Kidney epithelial cell (primary cell): ENCODE results near the gene SBK3. TPM values are rescaled to one million over a fixed set of nuclear protein-coding genes. Genes with fewer than 3 reads are reported as not detected.
A peak's percentile ranks its signal among the peaks of the same experiment; 100 is the strongest.
"Not testable (repeated sequence)": the region's sequence is repeated elsewhere in the genome, so short reads cannot be mapped to it uniquely, and the experiment has no call there.

Experiments used
- DNase-seq: peaks from one replicate; pipeline ENCODE4 v3.0.0-alpha.2; 2010; ENCODE audit warnings: low read depth
- H3K27me3 ChIP-seq: 2 replicates; pipeline ENCODE4 v1.6.0; 2011; ENCODE audit warnings: low read length; ENCODE audit not compliant: control insufficient read depth, insufficient read depth
- H3K36me3 ChIP-seq: 2 replicates; pipeline ENCODE4 v1.5.1; 2011; ENCODE audit warnings: low read length; ENCODE audit not compliant: control insufficient read depth, insufficient read depth
- H3K4me3 ChIP-seq: 2 replicates; pipeline ENCODE4 v1.5.1; 2011; ENCODE audit warnings: low read depth, mild to moderate bottlenecking, control low read depth, low read length
- CTCF ChIP-seq: IDR thresholded peaks from 2 replicates; pipeline ENCODE4 v1.5.1; 2011; ENCODE audit warnings: mild to moderate bottlenecking, moderate library complexity, low read length, control low read depth, inconsistent platforms; ENCODE audit not compliant: insufficient read depth, poor library complexity, severe bottlenecking
- total RNA-seq: library from RNA; depleted of rRNA; stranded (reverse); fragments of >200 nt; gene quantifications from 2 replicates; pipeline ENCODE4 v1.2.3, GENCODE V29; 2015

SBK3 gene
- total RNA-seq, 1 donor from 2014 or later, result 0.33 TPM

DNA sequence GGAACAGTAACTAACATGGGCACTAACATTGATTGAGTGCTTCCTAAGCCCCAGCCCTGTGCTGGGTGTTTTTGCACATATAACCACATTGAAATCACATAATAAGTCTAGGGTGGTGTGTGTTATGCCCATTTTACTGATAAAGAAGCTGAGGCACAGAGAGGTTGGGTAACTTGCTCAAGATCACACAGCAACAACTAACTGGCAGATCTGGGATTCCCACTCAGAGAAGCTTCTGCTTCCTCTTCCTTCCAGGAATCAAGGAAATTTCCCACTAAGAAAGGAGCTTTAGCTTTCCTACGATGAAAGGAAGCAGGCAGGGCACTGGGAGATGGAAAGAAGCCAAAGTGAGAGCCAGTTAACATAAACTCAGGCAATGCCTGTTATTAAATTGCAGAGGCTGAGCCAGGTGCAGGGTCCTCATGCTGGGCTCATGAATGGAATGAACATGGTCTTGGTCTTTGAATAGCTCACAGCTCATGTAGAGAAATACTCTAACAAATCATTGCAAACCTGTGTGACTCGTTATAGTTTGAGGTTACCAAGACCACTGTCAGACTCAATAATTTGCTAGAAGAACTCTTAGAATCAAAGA, 47.0 kb downstream of the SBK3 start:
- Histone ChIP-seq H3K27me3 (no peaks in the 10 kb centered on the region), H3K36me3 (peaks cover 2% of the 10 kb centered on the region), H3K4me3 (no peak overlapping the region)
- DNase-seq, result no peak
- TF ChIP-seq CTCF, result no peak

DNA sequence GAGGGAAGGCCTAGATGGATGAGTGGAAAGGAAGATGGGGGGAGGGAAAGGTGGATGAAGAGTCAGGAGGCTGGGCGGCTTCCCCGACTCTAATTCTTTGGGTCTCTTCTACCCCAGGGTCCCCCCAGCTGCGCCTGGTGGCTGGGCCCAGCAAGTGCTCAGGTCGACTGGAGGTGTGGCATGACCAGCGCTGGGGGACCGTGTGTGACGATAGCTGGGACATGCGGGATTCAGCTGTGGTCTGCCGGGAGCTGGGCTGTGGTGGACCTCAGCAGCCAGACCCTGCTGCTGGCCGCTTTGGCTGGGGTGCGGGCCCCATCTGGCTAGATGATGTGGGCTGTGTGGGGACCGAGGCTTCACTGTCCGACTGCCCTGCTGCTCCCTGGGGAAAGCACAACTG, 47.6 kb downstream of the SBK3 start:
- Histone ChIP-seq H3K4me3 (no peak overlapping the region), H3K36me3 (peaks cover 2% of the 10 kb centered on the region), H3K27me3 (no peaks in the 10 kb centered on the region)
- no peak for TF ChIP-seq CTCF
- no peak for DNase-seq

DNA sequence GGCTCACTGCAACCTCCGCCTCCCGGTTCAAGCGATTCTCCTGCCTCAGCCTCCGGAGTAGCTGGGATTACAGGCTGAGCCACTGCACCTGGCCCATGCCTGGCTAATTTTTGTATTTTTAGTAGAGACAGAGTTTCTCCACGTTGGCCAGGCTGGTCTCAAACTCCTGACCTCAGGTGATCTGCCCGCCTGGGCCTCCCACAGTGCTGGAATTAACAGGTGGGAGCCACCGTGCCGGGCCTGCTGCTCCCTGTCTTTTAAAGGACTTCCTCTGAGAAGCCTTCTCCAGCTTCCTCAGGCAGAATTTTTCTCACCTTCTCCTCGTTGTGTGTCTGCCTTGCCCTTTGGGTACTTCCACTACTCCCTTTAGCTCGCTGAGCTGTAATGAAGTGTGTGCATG, 48.5 kb downstream of the SBK3 start:
- H3K4me3 ChIP-seq, H3K27me3 ChIP-seq, DNase-seq, H3K36me3 ChIP-seq: not testable (repeated sequence)

DNA sequence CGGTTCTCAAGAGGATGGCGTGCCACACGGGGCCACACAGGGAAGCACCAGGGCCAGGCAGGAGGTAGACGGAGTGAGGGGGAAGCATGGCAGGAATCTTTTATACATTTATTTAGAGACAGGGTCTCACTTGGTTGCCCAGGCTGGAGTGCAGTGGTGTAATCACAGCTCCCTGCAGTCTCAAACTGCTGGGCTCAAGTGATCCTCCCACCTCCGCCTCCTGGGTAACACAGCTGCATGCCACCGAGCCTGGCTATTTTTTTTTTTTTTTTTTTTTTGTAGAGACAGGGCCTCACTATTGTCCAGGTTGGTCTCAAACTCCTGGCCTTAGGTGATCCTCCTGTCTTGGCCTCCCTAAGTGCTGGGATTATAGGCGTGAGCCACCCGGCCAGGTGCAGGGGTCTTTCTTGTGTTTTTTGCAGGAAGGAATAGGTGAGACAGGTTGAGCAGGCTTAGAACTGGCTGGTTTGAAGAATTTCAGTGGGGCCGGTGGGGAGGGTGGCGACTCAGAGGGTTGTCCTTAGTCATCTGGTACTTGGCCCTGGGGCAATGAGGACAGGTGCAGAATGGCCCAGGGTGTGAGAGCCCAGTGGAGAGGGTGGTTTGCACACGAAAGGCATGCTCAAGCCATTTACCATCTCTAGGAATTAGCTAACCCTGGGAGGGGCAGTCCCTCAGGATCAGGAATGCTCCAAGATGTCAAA, 49.5 kb downstream of the SBK3 start:
- TF ChIP-seq CTCF, result no peak
- no peak for DNase-seq
- H3K4me3 ChIP-seq, result no peak overlapping the region
- peaks cover 2% of the 10 kb centered on the region for H3K36me3 ChIP-seq
- H3K27me3 ChIP-seq, result no peaks in the 10 kb centered on the region

- Histone ChIP-seq H3K27me3 (no peaks in the 10 kb centered on the region), H3K4me3 (peak overlapping the region; percentile 14)
- no peak for TF ChIP-seq CTCF
Observed at GRCh38 chr19:55494172-55494761, 51.1 kb downstream of the SBK3 start.

DNA sequence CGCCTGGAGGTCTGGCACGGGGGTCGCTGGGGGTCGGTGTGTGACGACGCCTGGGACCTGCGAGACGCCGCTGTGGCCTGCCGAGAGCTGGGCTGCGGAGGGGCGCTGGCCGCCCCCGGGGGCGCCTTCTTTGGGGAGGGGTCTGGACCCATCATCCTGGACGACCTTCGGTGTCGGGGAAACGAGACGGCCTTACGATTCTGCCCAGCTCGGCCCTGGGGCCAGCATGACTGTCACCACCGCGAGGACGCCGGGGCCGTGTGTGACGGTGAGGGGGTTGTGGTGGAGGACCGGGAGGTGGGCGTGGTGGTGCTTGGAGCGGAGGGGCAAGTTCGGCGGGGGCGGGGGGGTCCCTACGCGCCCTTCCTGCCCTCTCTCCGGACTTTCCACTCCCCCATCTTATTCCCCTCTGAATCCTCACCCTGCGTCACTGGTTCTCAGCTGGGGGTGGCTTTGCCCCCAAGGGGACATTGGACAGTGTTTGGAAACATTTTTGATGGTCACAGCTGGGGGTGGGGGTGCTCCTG, 51.6 kb downstream of the SBK3 start:
- Histone ChIP-seq H3K36me3 (peaks cover 2% of the 10 kb centered on the region), H3K27me3 (no peaks in the 10 kb centered on the region), H3K4me3 (no peak overlapping the region)
- DNase-seq, result no peak
- no peak for TF ChIP-seq CTCF

More at GRCh38 chr19:55494172-55494761, 51.1 kb downstream of the SBK3 start:
- no peak for DNase-seq
- peaks cover 2% of the 10 kb centered on the region for H3K36me3 ChIP-seq
